HG03442 (cell line): ENCODE results near the gene LAS1L.
"Not testable (repeated sequence)": the region's sequence is repeated elsewhere in the genome, so short reads cannot be mapped to it uniquely, and the experiment has no call there.

Experiments used
- ATAC-seq: cut with Tn5 transposase; IDR thresholded peaks from one replicate; pipeline ENCODE4 v1.9.1; 2021; ENCODE audit warnings: mild to moderate bottlenecking, moderate library complexity; ENCODE audit not compliant: unreplicated experiment

Gene LAS1L

GRCh38 chrX:65534450-65535292, at the start of gene LAS1L:
Gene LAS1L, minus strand, starts transcription at chrX:65534787. Its CDS starts 72 bp downstream, at chrX:65534715.
- peak; percentile 99 for ATAC-seq

GRCh38 chrX:65582450-65583082, 48.0 kb upstream of the LAS1L start:
- ATAC-seq, result no peak

GRCh38 chrX:65581661-65582339, 47.2 kb upstream of the LAS1L start:
- peak; percentile 85 for ATAC-seq

DNA sequence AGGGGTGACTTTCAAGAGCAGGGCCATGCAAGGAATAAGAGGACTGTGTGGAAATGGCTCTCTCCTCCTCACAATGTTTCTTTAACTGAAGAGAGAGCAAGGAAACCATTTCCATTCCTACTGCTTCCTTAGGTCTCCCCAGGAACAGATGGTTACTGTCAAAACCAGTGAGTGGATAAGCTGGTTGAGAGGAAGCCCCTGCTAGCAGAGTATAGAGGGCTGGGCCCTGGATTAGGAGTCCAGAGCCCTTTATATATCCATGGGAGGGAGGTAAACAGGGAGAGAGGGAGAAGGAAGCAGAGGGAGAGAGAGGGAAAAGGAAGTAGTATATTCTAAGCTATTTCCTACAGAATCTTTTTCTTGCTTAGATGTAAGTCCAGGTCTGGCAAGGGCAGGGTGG, 43.8 kb upstream of the LAS1L start:
- ATAC-seq, result no peak

- ATAC-seq, result no peak
These were observed 41.6 kb upstream of the LAS1L start for GRCh38 chrX:65576160-65576559.

DNA sequence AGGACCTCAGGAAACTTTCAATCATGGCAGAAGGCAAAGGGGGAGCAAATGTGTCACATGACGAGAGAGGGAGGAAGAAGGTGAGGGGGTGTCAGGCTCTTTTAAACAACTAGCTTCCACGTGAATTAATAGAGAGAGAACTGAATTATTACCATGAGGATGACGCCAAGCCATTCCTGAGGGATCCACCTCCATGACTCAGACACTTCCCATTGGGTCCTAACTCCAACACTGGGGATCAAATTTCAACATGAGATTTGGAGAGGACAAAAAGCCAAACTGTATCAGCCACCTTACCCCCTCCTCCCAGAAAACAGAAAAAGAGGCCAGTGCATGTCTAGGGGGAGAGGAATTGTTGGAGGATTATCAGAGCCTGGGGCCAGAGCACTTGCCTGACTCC, 40.4 kb upstream of the LAS1L start:
- ATAC-seq, result no peak

DNA sequence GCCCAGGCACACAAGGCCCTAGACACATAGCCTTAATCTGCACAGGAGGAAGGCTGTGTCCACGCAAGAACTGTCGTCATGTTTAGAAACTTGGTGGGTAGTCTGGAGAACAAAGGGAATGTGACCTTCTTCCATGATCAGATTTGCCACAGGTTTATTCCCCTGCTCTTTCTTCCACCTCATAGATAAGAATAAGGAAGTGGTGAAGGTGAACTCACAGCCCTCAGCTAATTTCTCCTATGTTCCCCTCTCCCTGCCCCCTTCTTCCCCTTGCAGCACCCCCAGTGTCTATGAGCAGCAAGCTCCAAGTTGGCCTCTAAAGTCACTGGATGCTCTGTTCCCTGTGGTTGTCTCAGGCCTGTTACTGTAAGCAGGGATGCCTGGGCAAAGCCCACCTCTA, 39.8 kb upstream of the LAS1L start:
- ATAC-seq, result no peak

- no peak for ATAC-seq
These were observed 38.4 kb upstream of the LAS1L start for GRCh38 chrX:65572971-65573370.

- ATAC-seq, result not testable (repeated sequence)
These were observed 28.3 kb upstream of the LAS1L start for GRCh38 chrX:65562850-65563249.

DNA sequence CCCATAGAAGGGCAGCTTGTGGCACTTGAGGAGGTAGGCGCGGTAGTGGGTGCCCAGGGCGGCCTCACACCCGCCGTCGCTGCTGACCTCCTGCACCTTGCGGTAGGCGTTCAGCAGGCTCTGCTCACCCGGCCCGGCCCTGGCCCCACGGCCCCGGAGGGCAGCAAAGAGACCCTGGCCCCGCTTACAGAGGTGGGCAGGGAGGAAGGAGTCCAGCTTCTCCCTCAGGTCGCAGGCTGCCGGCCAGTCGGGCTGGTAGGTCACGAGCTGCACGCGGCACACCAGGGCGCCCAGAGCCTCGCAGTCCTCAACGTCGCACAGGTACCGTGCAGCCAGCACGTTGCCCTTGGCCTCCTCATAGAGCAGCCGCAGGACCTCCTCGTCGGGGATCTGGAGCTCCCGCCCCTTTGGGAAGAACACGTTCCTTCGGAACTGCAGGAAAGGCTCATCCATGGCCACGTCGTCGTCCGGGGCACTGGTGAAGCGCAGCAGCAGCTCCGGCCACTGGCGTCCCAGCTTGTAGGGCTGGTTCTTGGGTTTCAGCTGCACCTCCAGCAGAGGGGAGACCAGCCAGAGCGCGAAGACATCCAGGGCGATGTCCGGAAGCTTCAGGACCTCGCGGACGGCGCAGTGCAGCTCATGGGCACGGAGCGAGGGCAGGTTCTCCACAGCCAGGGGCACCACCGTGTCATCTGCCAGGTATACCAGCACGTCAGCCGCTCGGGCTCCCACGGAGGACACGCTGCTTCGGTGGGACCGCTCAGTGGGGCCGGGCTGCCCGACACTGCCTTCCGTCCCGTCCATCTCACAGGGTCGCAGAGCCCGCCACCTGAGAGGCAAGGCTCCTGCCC, 17.1 kb upstream of the LAS1L start:
- no peak for ATAC-seq

- no peak for ATAC-seq
These were observed 16.5 kb upstream of the LAS1L start for GRCh38 chrX:65551086-65551485.

DNA sequence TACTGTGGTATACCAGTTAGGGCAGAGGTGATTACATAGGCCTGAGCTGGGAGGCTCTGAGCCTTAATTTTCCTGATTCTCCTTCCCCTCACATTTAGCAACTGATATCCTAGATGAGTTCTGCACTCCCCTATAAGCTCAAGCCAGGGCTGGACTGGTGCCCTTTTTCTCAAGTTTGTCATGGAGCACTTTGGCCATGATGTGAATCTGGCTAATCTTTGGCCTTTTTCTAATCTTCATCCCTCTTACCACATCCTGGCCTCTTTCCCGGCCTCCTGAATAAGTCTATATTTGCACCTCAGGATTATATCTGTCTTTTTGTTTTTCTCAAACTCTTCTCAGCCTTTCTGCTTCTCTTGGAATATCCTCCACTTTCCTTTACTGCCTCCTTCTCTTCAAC, 10.9 kb upstream of the LAS1L start:
- ATAC-seq, result no peak

DNA sequence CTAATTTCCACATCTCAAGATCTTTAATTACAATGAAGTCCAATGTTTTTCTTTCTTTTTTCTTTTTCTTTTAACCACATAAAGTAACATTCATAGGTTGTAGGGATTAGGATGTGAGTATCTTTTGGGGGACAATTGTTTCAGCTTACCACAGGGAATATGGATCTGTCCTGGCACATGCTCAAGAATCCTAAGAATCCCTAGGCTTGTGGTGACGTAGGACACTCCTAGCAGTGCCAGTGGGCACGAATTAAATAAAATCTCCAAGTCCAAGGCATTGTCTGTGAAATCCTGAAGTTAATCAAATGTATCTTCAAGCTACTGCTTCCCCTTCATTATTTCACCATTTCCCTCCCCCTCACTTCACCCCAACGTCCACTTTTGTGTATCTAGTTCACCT, 2.6 kb upstream of the LAS1L start:
- no peak for ATAC-seq

- no peak for ATAC-seq
These were observed 1.7 kb upstream of the LAS1L start for GRCh38 chrX:65536291-65536690.

GRCh38 chrX:65532016-65532415, 2.6 kb downstream of the LAS1L start:
- ATAC-seq, result no peak

GRCh38 chrX:65528705-65529340, 5.8 kb downstream of the LAS1L start:
- ATAC-seq, result no peak

- ATAC-seq, result no peak
These were observed 6.3 kb downstream of the LAS1L start for GRCh38 chrX:65528293-65528692.

- no peak for ATAC-seq
These were observed 10.4 kb downstream of the LAS1L start for GRCh38 chrX:65524139-65524538.

- no peak for ATAC-seq
These were observed 11.7 kb downstream of the LAS1L start for GRCh38 chrX:65522739-65523372.

GRCh38 chrX:65519530-65519929, 15.1 kb downstream of the LAS1L start:
- not testable (repeated sequence) for ATAC-seq
